Cardiac muscle cell (in vitro differentiated cells and primary cell): ENCODE results near the gene PFKFB2. TPM values are rescaled to one million over a fixed set of nuclear protein-coding genes. Genes with fewer than 3 reads are reported as not detected.
"Not testable (repeated sequence)": the region's sequence is repeated elsewhere in the genome, so short reads cannot be mapped to it uniquely, and the experiment has no call there.

Experiments used
- DNase-seq, 2 donors: peaks; one replicate each; pipeline versions ENCODE4 v3.0.0 to v3.0.0-alpha.2; 2010 to 2017; ENCODE audit warnings: low read depth in 1 of 2, low spot score in 1 of 2
- H3K27ac ChIP-seq: fragments of 200-600 bp; sonication (generic); 2 replicates; pipeline ENCODE4 v1.5.1; 2016
- H3K27me3 ChIP-seq: fragments of 200-600 bp; sonication (generic); 2 replicates; pipeline ENCODE4 v1.6.0; 2016; ENCODE audit warnings: control low read depth
- H3K36me3 ChIP-seq: fragments of 200-600 bp; sonication (generic); 2 replicates; pipeline ENCODE4 v1.5.1; 2016; ENCODE audit warnings: control low read depth
- H3K4me1 ChIP-seq: fragments of 200-600 bp; sonication (generic); 2 replicates; pipeline ENCODE4 v1.8.1; 2017; ENCODE audit warnings: low read depth, mild to moderate bottlenecking, mixed run types
- H3K4me3 ChIP-seq: fragments of 200-600 bp; sonication (generic); 2 replicates; pipeline ENCODE4 v1.5.1; 2016; ENCODE audit warnings: mild to moderate bottlenecking
- H3K9me3 ChIP-seq: fragments of 200-600 bp; sonication (generic); 2 replicates; pipeline ENCODE4 v1.5.1; 2017; ENCODE audit warnings: low read depth, mild to moderate bottlenecking, control low read depth
- polyA plus RNA-seq: library from polyadenylated mRNA; unstranded; fragments of >200 nt; fragmentation: Nextera tagmentation; extraction: Ambion mirVana; gene quantifications from 2 replicates; pipeline ENCODE4 v1.2.1, GENCODE V29; 2016
- total RNA-seq: library from RNA; depleted of rRNA; stranded (reverse); fragments of >200 nt; gene quantifications from 2 replicates; pipeline ENCODE4 v1.2.3, GENCODE V29; 2016
- TF ChIP-seq, protein P1 (sequence below): IDR thresholded peaks from 2 replicates; pipeline ENCODE4 v1.5.1; 2012; ENCODE audit warnings: low read depth, mild to moderate bottlenecking, low read length

The PFKFB2 gene
- total and polyA plus RNA-seq, 2 experiments from 2014 or later = 3.6 to 6.0 TPM

DNA sequence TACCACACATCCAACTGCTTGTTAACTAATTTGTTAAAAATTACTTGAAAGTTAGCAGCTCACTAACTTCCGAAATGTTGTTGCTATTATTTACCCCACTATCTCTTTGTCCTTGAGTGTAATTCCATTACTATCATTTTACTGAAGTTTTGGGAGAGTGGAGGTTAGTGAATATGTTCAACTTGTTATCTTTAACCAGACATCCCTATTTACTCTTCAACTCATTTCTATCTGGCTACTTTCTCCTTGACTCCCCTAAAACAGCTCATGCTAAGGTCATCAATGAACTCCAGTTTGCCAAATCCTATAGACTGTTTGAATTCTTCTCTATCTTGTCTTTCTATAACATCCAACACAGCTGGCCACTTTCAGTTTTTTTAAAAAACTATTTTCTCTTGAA is 16.2 kb upstream of the PFKFB2 start:
- peaks cover 18% of the 10 kb centered on the region for H3K27me3 ChIP-seq
- no peaks in the 10 kb centered on the region for H3K9me3 ChIP-seq
- no peak for DNase-seq
- TF ChIP-seq, protein P1, sequence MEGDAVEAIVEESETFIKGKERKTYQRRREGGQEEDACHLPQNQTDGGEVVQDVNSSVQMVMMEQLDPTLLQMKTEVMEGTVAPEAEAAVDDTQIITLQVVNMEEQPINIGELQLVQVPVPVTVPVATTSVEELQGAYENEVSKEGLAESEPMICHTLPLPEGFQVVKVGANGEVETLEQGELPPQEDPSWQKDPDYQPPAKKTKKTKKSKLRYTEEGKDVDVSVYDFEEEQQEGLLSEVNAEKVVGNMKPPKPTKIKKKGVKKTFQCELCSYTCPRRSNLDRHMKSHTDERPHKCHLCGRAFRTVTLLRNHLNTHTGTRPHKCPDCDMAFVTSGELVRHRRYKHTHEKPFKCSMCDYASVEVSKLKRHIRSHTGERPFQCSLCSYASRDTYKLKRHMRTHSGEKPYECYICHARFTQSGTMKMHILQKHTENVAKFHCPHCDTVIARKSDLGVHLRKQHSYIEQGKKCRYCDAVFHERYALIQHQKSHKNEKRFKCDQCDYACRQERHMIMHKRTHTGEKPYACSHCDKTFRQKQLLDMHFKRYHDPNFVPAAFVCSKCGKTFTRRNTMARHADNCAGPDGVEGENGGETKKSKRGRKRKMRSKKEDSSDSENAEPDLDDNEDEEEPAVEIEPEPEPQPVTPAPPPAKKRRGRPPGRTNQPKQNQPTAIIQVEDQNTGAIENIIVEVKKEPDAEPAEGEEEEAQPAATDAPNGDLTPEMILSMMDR = no peak
- peaks cover 14% of the 10 kb centered on the region for H3K4me1 ChIP-seq
- H3K27ac ChIP-seq = no peak overlapping the region
- H3K36me3 ChIP-seq = no peaks in the 10 kb centered on the region
- H3K4me3 ChIP-seq = no peak overlapping the region

DNA sequence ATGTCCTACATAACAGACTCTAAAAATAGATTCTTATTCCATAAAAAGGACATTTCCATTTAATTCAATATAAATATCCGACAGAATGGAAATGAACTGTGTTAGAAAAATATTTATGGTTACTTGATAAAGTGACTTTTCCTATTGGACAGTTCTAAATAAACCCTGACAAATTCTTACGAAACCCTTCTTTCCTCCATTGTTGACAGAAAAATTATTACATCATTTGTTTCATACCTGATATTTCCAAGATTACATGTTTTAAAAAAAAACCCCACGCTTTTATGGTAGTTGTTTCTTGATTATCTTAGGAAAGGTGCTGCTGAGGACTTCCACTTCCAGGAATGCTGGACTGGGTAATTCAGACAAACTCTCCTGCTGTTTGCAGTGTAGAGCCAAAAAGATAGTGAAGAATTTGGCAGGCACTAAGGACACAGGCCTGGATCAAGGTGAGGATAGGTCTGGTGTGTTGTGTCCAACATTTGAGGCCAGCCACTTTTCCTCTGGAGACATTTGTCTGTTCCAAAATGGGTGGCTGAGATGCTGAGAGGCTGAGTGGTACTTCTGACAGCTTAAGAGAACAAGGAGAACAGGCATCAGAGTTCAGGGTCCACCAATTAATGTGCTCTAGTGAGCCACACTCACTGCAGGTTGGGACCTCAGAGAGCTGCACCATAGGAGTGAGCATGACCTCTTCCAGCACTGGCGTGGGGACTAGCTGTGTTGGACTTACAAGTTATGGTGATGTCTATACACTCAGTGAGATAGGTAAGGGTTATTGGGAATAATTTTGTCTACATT is 13.5 kb upstream of the PFKFB2 start:
- Histone ChIP-seq H3K36me3 (no peaks in the 10 kb centered on the region), H3K4me1 (peaks cover 14% of the 10 kb centered on the region), H3K9me3 (no peaks in the 10 kb centered on the region), H3K4me3 (no peak overlapping the region), H3K27ac (peak overlapping the region; percentile 24), H3K27me3 (peaks cover 18% of the 10 kb centered on the region)
- TF ChIP-seq, protein P1 = no peak
- DNase-seq = no peak

DNA sequence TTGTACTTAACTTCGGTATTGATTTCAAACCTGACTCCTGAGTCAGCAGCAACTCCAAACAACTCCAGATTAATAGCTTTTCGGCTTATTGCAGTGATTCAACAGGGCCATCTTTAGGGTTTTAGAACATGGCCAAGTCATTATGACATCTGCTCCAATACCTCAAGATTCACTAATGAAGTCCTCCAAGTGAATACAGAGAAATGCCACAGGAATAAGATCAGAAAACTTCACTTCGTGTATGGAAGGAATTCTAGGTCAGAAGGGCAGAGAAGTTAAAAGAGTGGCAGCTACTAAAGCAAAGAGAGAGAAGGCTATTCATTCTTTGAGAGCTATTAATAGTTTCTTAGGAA is 12.9 kb upstream of the PFKFB2 start:
- H3K27ac ChIP-seq = peak overlapping the region; percentile 24
- peaks cover 18% of the 10 kb centered on the region for H3K27me3 ChIP-seq
- H3K9me3 ChIP-seq = no peaks in the 10 kb centered on the region
- DNase-seq = no peak
- H3K4me3 ChIP-seq = no peak overlapping the region
- no peaks in the 10 kb centered on the region for H3K36me3 ChIP-seq
- TF ChIP-seq, protein P1 = no peak
- H3K4me1 ChIP-seq = peaks cover 14% of the 10 kb centered on the region

DNA sequence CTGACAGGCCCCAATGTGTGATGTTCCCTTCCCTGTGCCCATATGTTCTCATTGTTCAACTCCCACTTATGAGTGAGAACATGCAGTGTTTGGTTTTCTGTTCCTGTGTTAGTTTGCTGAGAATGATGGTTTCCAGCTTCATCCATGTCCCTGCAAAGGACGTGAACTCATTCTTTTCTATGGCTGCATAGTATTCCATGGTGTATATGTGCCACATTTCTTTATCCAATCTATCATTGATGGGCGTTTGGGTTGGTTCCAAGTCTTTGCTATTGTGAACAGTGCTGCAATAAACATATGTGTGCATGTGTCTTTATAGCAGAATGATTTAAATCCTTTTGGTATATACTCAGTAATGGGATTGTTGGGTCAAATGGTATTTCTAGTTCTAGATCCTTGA is 11.7 kb upstream of the PFKFB2 start:
- peaks cover 14% of the 10 kb centered on the region for H3K4me1 ChIP-seq

DNA sequence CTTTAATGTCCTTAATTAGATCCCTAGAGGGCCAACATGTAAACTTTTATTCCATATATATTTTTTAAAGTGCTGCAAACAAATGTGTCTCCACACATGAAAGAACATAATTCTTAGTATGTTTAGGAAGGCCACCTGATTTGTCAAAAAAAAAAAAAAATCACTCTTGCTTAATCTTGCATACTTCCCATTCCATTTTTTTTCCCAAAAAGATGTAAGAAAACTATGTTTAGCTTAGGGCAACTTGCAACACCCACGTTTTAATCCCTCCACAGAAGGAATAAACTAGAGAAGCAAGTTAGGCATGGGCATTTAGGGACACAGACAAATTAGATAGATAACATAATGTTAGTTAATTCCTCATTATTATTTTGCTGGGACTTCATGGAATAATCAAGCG is 7.6 kb upstream of the PFKFB2 start:
- Histone ChIP-seq H3K27ac (no peak overlapping the region), H3K9me3 (no peaks in the 10 kb centered on the region), H3K36me3 (peaks cover 10% of the 10 kb centered on the region), H3K27me3 (no peaks in the 10 kb centered on the region), H3K4me1 (peaks cover 20% of the 10 kb centered on the region), H3K4me3 (no peak overlapping the region)
- no peak for DNase-seq
- TF ChIP-seq, protein P1 = no peak

More for the DNA sequence above, 11.7 kb upstream of the PFKFB2 start:
- not testable (repeated sequence) for H3K27ac ChIP-seq, H3K9me3 ChIP-seq, H3K4me3 ChIP-seq, DNase-seq, H3K36me3 ChIP-seq
- peaks cover 17% of the 10 kb centered on the region for H3K27me3 ChIP-seq

DNA sequence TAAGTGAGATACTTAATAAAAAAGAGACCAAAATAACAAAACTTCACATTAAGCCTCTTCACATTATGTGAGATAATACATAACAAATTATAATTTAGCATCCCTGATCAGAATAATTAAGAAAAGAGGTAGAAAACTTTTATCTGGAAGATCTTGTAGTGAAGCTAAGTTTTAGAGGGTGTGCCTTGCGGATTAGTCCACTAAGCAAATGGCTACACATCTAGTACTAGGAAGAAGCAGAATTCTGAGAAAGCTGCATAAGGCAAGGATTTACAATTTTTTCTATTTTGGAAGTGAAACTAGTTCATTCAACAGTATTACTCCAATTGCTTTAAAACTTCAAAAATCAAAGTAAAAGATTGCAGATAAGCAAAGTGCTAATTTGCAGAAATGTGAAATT is 5.6 kb upstream of the PFKFB2 start:
- H3K9me3 ChIP-seq = no peaks in the 10 kb centered on the region
- TF ChIP-seq, protein P1 = no peak
- H3K36me3 ChIP-seq = peaks cover 10% of the 10 kb centered on the region
- peaks cover 23% of the 10 kb centered on the region for H3K4me1 ChIP-seq
- no peak overlapping the region for H3K27ac ChIP-seq
- no peak overlapping the region for H3K4me3 ChIP-seq
- no peaks in the 10 kb centered on the region for H3K27me3 ChIP-seq
- no peak for DNase-seq
